DND-41 (cell line): ENCODE data around the gene MTA3.

ENCODE experiments used
- EZH2 ChIP-seq: IDR thresholded peaks from 3 replicates; pipeline ENCODE4 v1.6.1; 2012; ENCODE audit warnings: borderline replicate concordance, low read depth, mild to moderate bottlenecking, moderate library complexity, low read length, inconsistent platforms; ENCODE audit not compliant: severe bottlenecking
- TF ChIP-seq, protein P1 (sequence below): IDR thresholded peaks from 2 replicates; pipeline ENCODE4 v1.5.1; 2012; ENCODE audit warnings: borderline replicate concordance, low read length, moderate library complexity, mild to moderate bottlenecking; ENCODE audit not compliant: poor library complexity, severe bottlenecking; ENCODE audit errors: extremely low read depth

DNA sequence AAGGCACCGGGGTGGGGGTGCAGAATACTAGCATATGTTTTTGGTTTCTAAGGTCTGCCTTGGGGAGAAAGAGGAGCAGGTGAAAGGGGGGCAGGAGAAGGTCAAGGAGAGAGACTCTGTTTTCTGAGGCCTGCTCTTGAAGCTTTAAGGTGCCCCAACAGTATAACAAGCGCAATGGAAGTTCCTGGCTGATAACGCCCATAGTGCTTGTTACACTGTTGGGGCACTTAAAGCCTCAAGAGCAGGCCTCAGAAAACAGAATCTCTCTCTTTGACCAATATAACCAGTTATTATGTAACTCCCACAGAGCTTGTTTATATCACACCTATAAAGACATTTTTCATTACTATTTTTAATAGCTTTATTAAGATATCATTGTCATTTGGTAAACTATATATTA, 179.0 kb downstream of the MTA3 start:
- TF ChIP-seq, protein P1, sequence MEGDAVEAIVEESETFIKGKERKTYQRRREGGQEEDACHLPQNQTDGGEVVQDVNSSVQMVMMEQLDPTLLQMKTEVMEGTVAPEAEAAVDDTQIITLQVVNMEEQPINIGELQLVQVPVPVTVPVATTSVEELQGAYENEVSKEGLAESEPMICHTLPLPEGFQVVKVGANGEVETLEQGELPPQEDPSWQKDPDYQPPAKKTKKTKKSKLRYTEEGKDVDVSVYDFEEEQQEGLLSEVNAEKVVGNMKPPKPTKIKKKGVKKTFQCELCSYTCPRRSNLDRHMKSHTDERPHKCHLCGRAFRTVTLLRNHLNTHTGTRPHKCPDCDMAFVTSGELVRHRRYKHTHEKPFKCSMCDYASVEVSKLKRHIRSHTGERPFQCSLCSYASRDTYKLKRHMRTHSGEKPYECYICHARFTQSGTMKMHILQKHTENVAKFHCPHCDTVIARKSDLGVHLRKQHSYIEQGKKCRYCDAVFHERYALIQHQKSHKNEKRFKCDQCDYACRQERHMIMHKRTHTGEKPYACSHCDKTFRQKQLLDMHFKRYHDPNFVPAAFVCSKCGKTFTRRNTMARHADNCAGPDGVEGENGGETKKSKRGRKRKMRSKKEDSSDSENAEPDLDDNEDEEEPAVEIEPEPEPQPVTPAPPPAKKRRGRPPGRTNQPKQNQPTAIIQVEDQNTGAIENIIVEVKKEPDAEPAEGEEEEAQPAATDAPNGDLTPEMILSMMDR: no peak
- no peak for TF ChIP-seq EZH2
